Common myeloid progenitor, CD34-positive (primary cell): ENCODE measurements around the gene TGFBR2.

Experiments used
- CTCF ChIA-PET: fragments of 350-600 bp; sonication (Branson Sonifier 250); formaldehyde crosslinking; loops from one replicate; lab custom pipeline; 2021; ENCODE audit warnings: antibody characterized with exemption; lab: Charles Lee
- POLR2A ChIA-PET: fragments of 350-600 bp; sonication (Branson Sonifier 250); formaldehyde crosslinking; loops from one replicate; lab custom pipeline; 2021; ENCODE audit warnings: antibody characterized with exemption; lab: Charles Lee
- DNase-seq, 3 donors: peaks; one replicate each; pipeline versions ENCODE4 v3.0.0 to v3.0.0-alpha.2; 2013
- H3K27ac ChIP-seq, 2 experiments: 1 replicate in 1 of 2; 2 replicates in 1 of 2; pipeline ENCODE4 v1.7.0; 2013; ENCODE audit warnings: inconsistent platforms in 2 of 2, low read length in 2 of 2, mild to moderate bottlenecking in 2 of 2, low read depth in 1 of 2, moderate library complexity in 1 of 2; ENCODE audit not compliant: severe bottlenecking in 2 of 2, insufficient read depth in 1 of 2, poor library complexity in 1 of 2
- H3K27me3 ChIP-seq, 5 experiments: replicated peaks in 2 of 5; 1 replicate in 3 of 5; 2 replicates in 2 of 5; pipeline versions ENCODE4 v1.6.1 to v1.7.0; 2013; ENCODE audit warnings: low read length in 4 of 5, mild to moderate bottlenecking in 2 of 5, moderate library complexity in 2 of 5, inconsistent platforms in 1 of 5; ENCODE audit not compliant: insufficient read depth in 5 of 5, control insufficient read depth in 4 of 5
- H3K36me3 ChIP-seq, 4 experiments: 1 replicate in 2 of 4; 2 replicates in 2 of 4; pipeline versions ENCODE4 v1.6.1 to v1.7.0; 2013; ENCODE audit warnings: low read length in 3 of 4, control low read depth in 1 of 4, mild to moderate bottlenecking in 1 of 4; ENCODE audit not compliant: control insufficient read depth in 4 of 4, insufficient read depth in 4 of 4
- H3K4me1 ChIP-seq, 4 experiments: 1 replicate in 3 of 4; 2 replicates in 1 of 4; pipeline versions ENCODE4 v1.6.1 to v1.7.1; 2013; ENCODE audit warnings: low read length in 3 of 4, mild to moderate bottlenecking in 3 of 4, control low read depth in 1 of 4, inconsistent platforms in 1 of 4, moderate library complexity in 1 of 4; ENCODE audit not compliant: control insufficient read depth in 4 of 4, insufficient read depth in 4 of 4; ENCODE audit errors: control extremely low read depth in 1 of 4
- H3K4me3 ChIP-seq, 7 experiments: 1 replicate in 4 of 7; 2 replicates in 3 of 7; pipeline versions ENCODE4 v1.5.1 to v1.7.0; 2013; ENCODE audit warnings: mild to moderate bottlenecking in 7 of 7, low read length in 6 of 7, moderate library complexity in 6 of 7, inconsistent platforms in 2 of 7, low read depth in 2 of 7, control low read depth in 1 of 7; ENCODE audit not compliant: insufficient read depth in 4 of 7, control insufficient read depth in 1 of 7; ENCODE audit errors: extremely low read depth in 1 of 7
- H3K9me3 ChIP-seq, 5 experiments: 1 replicate in 4 of 5; 2 replicates in 1 of 5; pipeline versions ENCODE4 v1.6.1 to v1.7.1; 2013; ENCODE audit warnings: low read length in 4 of 5, mild to moderate bottlenecking in 2 of 5, inconsistent platforms in 1 of 5, low read depth in 1 of 5, moderate library complexity in 1 of 5; ENCODE audit not compliant: control insufficient read depth in 4 of 5, insufficient read depth in 2 of 5; ENCODE audit errors: control extremely low read depth in 1 of 5
- WGBS: methylation state at CpG from one replicate; pipeline ENCODE4 v1.1.5; 2013; ENCODE audit not compliant: insufficient coverage; 5-methylcytosine and 5-hydroxymethylcytosine counted together

The TGFBR2 gene

GRCh38 chr3:30742796-30743619, 136.6 kb downstream of the TGFBR2 start:
- Histone ChIP-seq H3K9me3 (no peaks in the 10 kb centered on the region), H3K27me3 (no peaks in the 10 kb centered on the region), H3K4me1 (peaks cover 3 to 8% (median 5%) of the 10 kb centered on the region in 4 experiments), H3K36me3 (no peaks in the 10 kb centered on the region), H3K4me3 (no peak overlapping the region), H3K27ac (no peak overlapping the region)
- DNase-seq = no peak
- WGBS = no CpG with 5 or more reads among the region's 4 CpGs
- ChIA-PET POLR2A (interaction anchor here (0.7 kb wide), 1 partner anchor 261 kb away, joined by 4 read pairs; no protein-coding TSS in a partner anchor), CTCF (interaction anchor here (1.1 to 1.5 kb wide), 2 partner anchors 9 kb away, joined by 3 to 4 read pairs; no protein-coding TSS in a partner anchor)
